Pancreas (tissue), 10 donors: ENCODE results near the gene WBP1L. TPM values are rescaled to one million over a fixed set of nuclear protein-coding genes. Genes with fewer than 3 reads are reported as not detected.

ENCODE experiments used
- ATAC-seq, 4 donors: fragments of 200-7000 bp; cut with Tn5 transposase; one replicate each; pipeline versions ENCODE4 v1.8.0 to v1.9.1; 2020; ENCODE audit warnings: mild to moderate bottlenecking in 4 of 4, moderate library complexity in 4 of 4
- DNase-seq, 6 donors: peaks; one replicate each; pipeline ENCODE4 v3.0.0-alpha.2; 2020
- FAIRE-seq: peaks from 2 replicates; lab custom pipeline; 2012; peaks lifted over from hg19 to GRCh38; lab: Jason Lieb, UNC
- H3K27ac ChIP-seq, 4 donors: fragments of 200-600 bp; sonication (generic); 1 replicate in 3 of 4; 2 replicates in 1 of 4; pipeline versions ENCODE4 v1.5.0 to v1.8.0; 2020
- H3K27me3 ChIP-seq, 4 donors: fragments of 200-600 bp; one replicate each; pipeline ENCODE4 v1.8.0; 2021
- H3K36me3 ChIP-seq, 3 donors: fragments of 200-600 bp; sonication (generic) in 1 of 3; one replicate each; pipeline versions ENCODE4 v1.5.0 to v1.8.0; 2020 to 2021
- H3K4me1 ChIP-seq, 3 donors: fragments of 200-600 bp; one replicate each; pipeline ENCODE4 v1.8.0; 2021
- H3K4me3 ChIP-seq, 4 donors: fragments of 200-600 bp; sonication (generic) in 2 of 4; one replicate each; pipeline versions ENCODE4 v1.5.0 to v1.8.0; 2020 to 2021
- H3K9me3 ChIP-seq, 4 donors: fragments of 200-600 bp; one replicate each; pipeline ENCODE4 v1.8.0; 2021
- CTCF ChIP-seq, 4 donors: fragments of 200-600 bp; sonication (generic) in 3 of 4; IDR thresholded peaks; one replicate each; pipeline versions ENCODE4 v1.5.0 to v1.8.0; 2021; ENCODE audit warnings: antibody characterized with exemption in 4 of 4
- WGBS, 2 donors: extraction: QIAGEN DNeasy Blood & Tissue Kit; methylation state at CpG; one replicate each; pipeline ENCODE4 v1.1.7; 2013; 5-methylcytosine and 5-hydroxymethylcytosine counted together
- intact Hi-C, 3 donors: fragments of 100-400 bp; cut with DNase I; formaldehyde crosslinking; loops; one replicate each; pipeline versions ENCODE4 v1.11.1 to v1.14.2; 2022
- polyA plus RNA-seq, 2 donors: library from polyadenylated mRNA; stranded (reverse); fragments of 200-250 nt; gene quantifications; one replicate each; pipeline ENCODE4 v1.2.3, GENCODE V29; 2013
- total RNA-seq, 6 donors: library from RNA; stranded (reverse); fragmentation: NEBNext Ultra II Directional in 4 of 6; extraction: Animal tissue kit (Norgen Biotek cat#: 25700) in 4 of 6; gene quantifications; one replicate each; pipeline versions ENCODE4 v1.2.1 to v1.2.4, GENCODE V29; 2021 to 2023
- donor health status: healthy with polysubstance abuse.
- donor health status: DM: no; HTN: no; CAD: no; lungs with moderate emphysema.
- donor health status: DM: no; HTN: no; CAD: no.
- donor health status: control.
- donor health status: control.
- donor health status: Bipolar disorder and iron deficiency.
- donor health status: DM: yes; HTN: yes; CAD: no.
- donor health status: DM: no; HTN: no; CAD: no.
- donor health status: DM: no; HTN: no; CAD: no.
- donor health status: DM: yes; HTN: yes; CAD: no.

Gene WBP1L
- total and polyA plus RNA-seq, 8 donors, result 9.0 to 27.3 (median 10.8) TPM

- Histone ChIP-seq H3K27ac (no peak overlapping the region), H3K36me3 (peaks cover 0 to 9% (median 0%) of the 10 kb centered on the region in 3 donors), H3K4me3 (no peak overlapping the region), H3K9me3 (no peaks in the 10 kb centered on the region), H3K27me3 (no peaks in the 10 kb centered on the region), H3K4me1 (no peaks in the 10 kb centered on the region)
- WGBS, 2 donors, result 48% methylated on average over 30 of the region's 30 CpGs
- TF ChIP-seq CTCF (IDR thresholded peaks at IDR 0.05), result peak; percentile 85 to 89 (median 86)
- ATAC-seq (peak; percentile 96 to 98 (median 97)), FAIRE-seq (no peak), DNase-seq (peak; percentile 67 to 95 (median 86))
- intact Hi-C loops, result loop anchor here in 2 of 3 donors (10.0 kb wide), 2 partner anchors 175 to 345 kb away; no protein-coding TSS in a partner anchor
These were observed 14.4 kb upstream of the WBP1L start for GRCh38 chr10:102729029-102730026.

GRCh38 chr10:102731222-102731800 lies 12.4 kb upstream of the WBP1L start:
- H3K27ac ChIP-seq, result no peak overlapping the region
- intact Hi-C loops, result loop anchor here in 2 of 3 donors (10.0 kb wide), 2 partner anchors 173 to 343 kb away; no protein-coding TSS in a partner anchor
- TF ChIP-seq CTCF (IDR thresholded peaks at IDR 0.05), result no peak
- WGBS, 2 donors, result 65 to 73% methylated on average over 5 of the region's 5 CpGs
- no peaks in the 10 kb centered on the region for H3K27me3 ChIP-seq
- H3K36me3 ChIP-seq, result peaks cover 0 to 9% (median 0%) of the 10 kb centered on the region in 3 donors
- no peak overlapping the region for H3K4me3 ChIP-seq
- DNase-seq (no peak), ATAC-seq (no peak), FAIRE-seq (no peak)
- H3K4me1 ChIP-seq, result no peaks in the 10 kb centered on the region
- no peaks in the 10 kb centered on the region for H3K9me3 ChIP-seq

- H3K36me3 ChIP-seq, result peaks cover 0 to 9% (median 0%) of the 10 kb centered on the region in 3 donors
- intact Hi-C loops, result loop anchor here in 2 of 3 donors (10.0 kb wide), 2 partner anchors 172 to 342 kb away; no protein-coding TSS in a partner anchor
These were observed 11.1 kb upstream of the WBP1L start for GRCh38 chr10:102732661-102733060.

GRCh38 chr10:102735065-102735562 lies 8.6 kb upstream of the WBP1L start:
- Histone ChIP-seq H3K27ac (no peak overlapping the region), H3K36me3 (peaks cover 0 to 6% (median 0%) of the 10 kb centered on the region in 3 donors), H3K4me3 (no peak overlapping the region), H3K27me3 (no peaks in the 10 kb centered on the region), H3K4me1 (no peaks in the 10 kb centered on the region), H3K9me3 (no peaks in the 10 kb centered on the region)
- WGBS, 2 donors, result 82 to 84% methylated on average over 9 of the region's 9 CpGs
- FAIRE-seq (no peak), ATAC-seq (peak in 3 of 4 donors; percentile 50 to 57 (median 53)), DNase-seq (peak in 1 of 6 donors; percentile 33)
- intact Hi-C loops, result loop anchor here in 2 of 3 donors (5.0 to 10.0 kb wide), 3 partner anchors 48 to 340 kb away; no protein-coding TSS in a partner anchor
- no peak for TF ChIP-seq CTCF (IDR thresholded peaks at IDR 0.05)

More at GRCh38 chr10:102732661-102733060, 11.1 kb upstream of the WBP1L start:
- 0 to 18% methylated on average over 1 of the region's 1 CpG for WGBS, 2 donors
- Histone ChIP-seq H3K27me3 (no peaks in the 10 kb centered on the region), H3K4me1 (no peaks in the 10 kb centered on the region), H3K27ac (no peak overlapping the region), H3K9me3 (no peaks in the 10 kb centered on the region), H3K4me3 (no peak overlapping the region)
- TF ChIP-seq CTCF (IDR thresholded peaks at IDR 0.05), result no peak
- ATAC-seq (no peak), FAIRE-seq (no peak), DNase-seq (no peak)
